NCI-H2196 treated with DMSO at 0.1 percent for 48 hours (cell line): ENCODE data around the gene PRKCE.

Experiments
- DNase-seq: peaks from one replicate; lab custom pipeline; 2025; ENCODE audit not compliant: unreplicated experiment; lab: John Stamatoyannopoulos, UW

The PRKCE gene

GRCh38 chr2:46002947-46003346 is 351.5 kb downstream of the PRKCE start:
- no peak for DNase-seq

GRCh38 chr2:46003903-46004473 is 352.5 kb downstream of the PRKCE start:
- DNase-seq, result no peak

GRCh38 chr2:46006473-46007025 is 355.1 kb downstream of the PRKCE start:
- no peak for DNase-seq

GRCh38 chr2:46007412-46007811 is 355.9 kb downstream of the PRKCE start:
- DNase-seq, result no peak

- no peak for DNase-seq
Observed at GRCh38 chr2:46008091-46008870, 356.8 kb downstream of the PRKCE start.

- no peak for DNase-seq
Observed at GRCh38 chr2:46009315-46009714, 357.8 kb downstream of the PRKCE start.

- no peak for DNase-seq
Observed at GRCh38 chr2:46009772-46010171, 358.3 kb downstream of the PRKCE start.

GRCh38 chr2:46010223-46010924 is 358.9 kb downstream of the PRKCE start:
- no peak for DNase-seq

GRCh38 chr2:46010925-46011490 is 359.5 kb downstream of the PRKCE start:
- peak; percentile 16 for DNase-seq

GRCh38 chr2:46012618-46013240 is 361.3 kb downstream of the PRKCE start:
- DNase-seq, result no peak

- DNase-seq, result no peak
Observed at GRCh38 chr2:46013726-46014125, 362.3 kb downstream of the PRKCE start.

- DNase-seq, result no peak
Observed at GRCh38 chr2:46014911-46015654, 363.6 kb downstream of the PRKCE start.

- no peak for DNase-seq
Observed at GRCh38 chr2:46015671-46016070, 364.2 kb downstream of the PRKCE start.

GRCh38 chr2:46016091-46016490 is 364.6 kb downstream of the PRKCE start:
- DNase-seq, result no peak

- no peak for DNase-seq
Observed at GRCh38 chr2:46018773-46019591, 367.5 kb downstream of the PRKCE start.

- no peak for DNase-seq
Observed at GRCh38 chr2:46020416-46020815, 368.9 kb downstream of the PRKCE start.

- DNase-seq, result no peak
Observed at GRCh38 chr2:46023165-46023854, 371.8 kb downstream of the PRKCE start.

GRCh38 chr2:46024146-46024779 is 372.8 kb downstream of the PRKCE start:
- no peak for DNase-seq
